Superior temporal gyrus (tissue), 1 donor: ENCODE results near the gene ADGRG3.

Experiments
- DNase-seq: peaks from one replicate; pipeline ENCODE4 v3.0.0-alpha.2; 2016; ENCODE audit errors: extremely low spot score

The ADGRG3 gene

DNA sequence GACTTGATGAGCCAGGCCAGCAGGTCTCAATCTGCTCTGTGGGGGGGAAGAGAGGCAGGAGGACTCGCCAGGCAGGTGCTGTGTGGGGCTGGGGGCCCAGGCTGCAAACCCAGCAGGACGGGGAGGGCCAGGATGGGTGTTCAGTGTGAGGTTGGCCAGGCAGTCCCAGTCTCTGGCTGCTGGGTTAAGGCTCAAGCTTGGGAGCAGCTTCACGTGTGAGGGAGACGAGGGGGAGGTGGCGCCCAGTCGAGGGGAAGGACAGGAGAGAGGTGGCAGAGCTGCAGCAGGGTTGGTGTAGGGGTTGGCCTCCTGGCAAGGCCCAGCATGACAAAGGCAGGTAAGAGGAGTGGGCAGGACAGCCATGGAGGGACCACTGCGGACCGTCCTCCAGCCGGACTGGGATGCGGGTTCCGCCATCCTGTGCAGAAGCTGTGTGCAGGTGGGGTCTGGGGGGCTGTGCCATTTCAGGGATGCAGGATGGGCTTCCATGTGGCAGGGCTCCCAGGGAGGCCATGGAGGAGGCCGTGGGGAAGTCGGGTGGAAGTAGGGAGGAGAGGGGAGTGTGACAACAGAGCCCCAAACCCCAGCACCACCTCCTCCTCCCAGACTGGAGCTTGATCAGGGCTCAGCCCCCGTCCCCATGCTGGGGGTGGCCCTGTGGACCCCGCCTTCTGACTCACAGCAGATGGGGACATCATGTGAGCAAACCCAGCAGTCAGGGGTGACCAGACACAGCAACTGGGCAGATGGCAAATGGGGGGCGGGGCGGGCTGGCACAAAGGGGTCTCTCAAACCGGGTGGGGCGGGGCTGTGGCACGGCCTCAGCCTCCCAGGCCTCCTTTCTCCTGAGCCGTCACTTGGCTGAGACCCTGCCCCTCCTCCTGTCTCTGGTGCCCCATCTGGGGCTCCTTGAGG, 36.9 kb upstream of the ADGRG3 start:
- no peak for DNase-seq

DNA sequence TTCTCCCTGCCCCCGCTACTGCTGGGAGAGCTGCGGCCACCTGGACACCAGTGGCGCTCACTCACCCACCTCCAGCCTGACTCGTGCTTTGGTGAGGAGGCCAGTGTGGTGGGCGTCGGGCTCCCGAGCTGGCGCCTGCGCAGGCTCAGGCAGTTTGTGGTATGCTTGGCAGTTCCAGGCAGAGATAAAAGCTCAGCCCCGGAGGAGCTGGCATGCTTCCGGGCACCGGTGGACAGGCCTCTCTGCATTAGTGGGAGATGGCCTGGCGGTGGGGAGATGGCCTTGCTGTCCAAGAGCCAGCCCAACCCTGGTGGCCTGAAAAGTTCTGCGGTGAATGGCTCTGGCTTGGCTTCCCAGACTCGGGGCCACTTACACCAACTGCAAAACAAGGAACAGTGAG, 35.5 kb upstream of the ADGRG3 start:
- DNase-seq, result peak; percentile 34

DNA sequence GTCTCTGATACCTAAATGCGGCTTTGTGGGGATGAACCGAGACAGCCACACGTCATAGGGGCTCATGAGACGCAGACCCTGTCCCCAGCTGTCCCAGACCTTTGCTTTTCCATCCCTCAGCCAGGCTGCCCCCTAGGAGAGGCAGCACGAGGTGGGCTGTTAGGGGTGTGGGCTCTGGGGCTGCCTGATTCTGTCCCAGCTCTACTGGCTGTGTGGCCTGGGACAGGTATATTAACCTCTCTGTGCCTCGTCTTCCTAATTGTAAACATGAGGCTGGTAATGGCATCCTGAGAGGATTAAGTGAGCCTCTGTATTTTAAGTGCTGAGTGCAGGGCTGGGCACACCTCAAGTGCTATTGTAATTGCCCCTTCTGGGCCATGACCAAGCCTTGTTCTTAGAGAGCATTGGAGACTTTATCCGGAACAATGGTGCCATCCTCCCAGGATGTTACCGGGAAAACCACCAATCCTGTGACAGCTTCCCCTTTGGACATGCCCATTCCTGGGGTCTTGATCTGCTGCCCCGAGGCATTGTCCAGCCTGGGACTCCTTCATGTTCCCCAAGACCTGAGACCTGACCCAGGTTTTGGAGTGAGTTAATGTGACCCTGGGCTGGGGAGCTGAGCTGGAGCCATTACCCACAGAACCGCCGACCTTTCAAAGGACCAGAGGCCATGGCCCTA, 34.6 kb upstream of the ADGRG3 start:
- DNase-seq, result no peak

DNA sequence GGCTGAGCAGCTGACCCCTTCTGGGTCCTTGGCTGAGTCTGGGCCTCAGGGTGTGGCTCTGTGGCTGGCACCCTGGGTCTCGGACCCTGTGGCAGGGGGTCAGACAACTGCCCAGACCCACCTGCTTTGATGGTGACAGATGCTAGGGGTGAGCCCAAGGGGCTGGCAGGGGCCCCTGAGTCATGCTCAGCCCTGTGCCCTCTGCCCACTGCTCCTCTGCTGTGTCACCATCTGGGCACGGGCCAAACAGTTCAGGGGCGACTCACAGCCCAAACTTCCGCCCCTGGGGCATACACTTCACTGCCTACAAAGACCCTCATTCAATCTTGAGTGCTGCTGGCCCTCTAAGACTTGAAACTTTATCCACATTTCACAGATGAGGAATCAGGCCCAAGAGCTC, 33.9 kb upstream of the ADGRG3 start:
- no peak for DNase-seq

DNA sequence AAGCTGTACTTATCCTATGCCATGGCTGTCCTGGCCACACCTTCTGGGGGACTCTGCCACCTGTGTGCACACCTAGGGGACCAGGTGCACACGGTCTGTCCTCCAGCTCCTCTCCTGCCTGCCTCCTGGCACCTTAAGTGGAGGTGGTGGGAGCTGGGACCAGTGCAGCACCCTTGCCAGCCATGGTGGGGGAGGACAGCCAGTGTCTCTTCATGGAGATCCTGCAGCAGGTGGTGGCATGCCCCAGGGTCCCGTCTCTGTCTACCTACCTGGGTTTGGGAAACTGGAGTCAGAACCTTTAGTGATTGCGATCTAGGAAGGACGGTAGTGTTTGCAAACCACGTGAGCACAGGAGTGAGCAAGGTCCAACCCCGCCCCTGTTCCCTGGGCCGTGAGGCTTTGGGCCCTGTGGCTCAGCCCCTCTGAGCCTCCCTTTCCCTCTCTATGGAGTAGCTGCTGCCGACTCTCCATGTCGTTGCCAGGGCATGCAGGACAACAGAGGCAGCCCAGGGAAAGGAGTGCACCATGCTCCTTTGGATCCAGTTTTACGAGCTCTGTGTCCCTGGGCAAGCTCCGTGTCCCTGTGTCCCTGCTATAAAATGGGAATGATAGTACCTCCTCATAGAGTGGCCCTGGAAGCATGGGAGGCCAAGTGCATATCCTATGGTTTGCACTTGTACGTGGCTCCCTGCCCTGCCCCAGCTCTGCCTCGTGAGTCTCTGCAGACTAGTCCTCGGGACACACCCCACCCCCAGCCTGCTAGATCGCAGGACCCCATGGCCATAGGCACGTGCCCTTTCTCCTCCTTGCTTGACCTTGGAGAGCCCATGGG, 32.6 kb upstream of the ADGRG3 start:
- DNase-seq, result no peak

DNA sequence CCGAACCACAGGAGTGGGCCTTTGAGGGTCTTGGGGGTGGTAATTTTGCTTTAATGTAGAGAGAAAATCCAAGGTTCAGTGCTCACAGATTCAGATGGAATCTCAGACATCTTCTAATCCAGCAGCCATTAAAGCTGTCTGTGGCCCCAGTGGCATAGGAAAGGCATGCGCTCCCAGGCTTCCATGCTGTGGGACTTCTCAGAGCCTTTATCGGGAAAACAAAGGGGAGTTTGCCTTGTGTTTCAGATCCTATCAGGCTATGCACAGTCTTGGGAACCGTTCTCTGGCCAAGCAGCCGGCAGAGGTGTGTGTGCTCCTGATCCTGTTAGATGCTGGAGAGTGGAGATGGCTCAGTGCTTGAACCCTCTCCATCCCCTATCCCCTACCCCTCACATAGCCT, 31.9 kb upstream of the ADGRG3 start:
- no peak for DNase-seq

DNA sequence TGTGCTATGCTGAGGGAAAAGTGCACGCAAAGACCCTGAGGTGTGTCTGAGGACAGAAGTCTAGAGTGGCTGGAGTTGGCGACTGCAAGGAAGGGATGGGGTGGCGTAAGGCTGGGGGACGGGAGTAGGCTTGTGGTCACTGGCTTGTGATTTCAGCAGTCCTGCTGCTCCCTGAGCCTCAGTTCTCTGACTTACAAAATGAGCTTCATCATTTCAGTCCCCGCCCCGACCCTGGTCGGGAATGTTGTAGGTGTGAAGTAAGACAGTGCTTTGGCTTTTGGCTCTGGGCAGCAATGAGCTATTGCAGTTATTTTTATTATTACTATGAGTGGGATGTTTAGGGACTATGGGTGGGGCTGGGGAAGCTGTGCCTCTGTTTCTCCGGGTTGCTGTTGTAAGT, 31.1 kb upstream of the ADGRG3 start:
- DNase-seq, result peak; percentile 24

DNA sequence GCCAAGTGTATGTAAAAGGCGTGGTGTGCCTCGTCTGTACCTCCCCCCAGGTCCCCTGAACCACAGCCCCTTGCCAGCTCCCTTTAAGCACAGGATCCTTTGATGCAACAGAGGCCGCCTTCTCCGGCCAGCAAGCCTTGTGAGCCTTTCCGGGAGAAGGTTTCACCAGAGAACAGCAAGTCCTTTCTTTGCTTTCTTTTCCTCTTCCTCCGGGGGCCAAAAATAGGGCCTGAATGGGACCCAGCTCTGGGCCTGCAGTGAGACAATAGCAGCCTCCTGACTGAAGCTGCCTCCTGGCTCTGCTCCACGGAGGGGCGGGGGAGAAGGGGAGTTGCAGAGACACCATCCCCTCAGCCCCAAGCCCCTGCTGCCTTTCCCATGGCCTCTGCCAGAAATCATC, 30.7 kb upstream of the ADGRG3 start:
- DNase-seq, result peak; percentile 71

DNA sequence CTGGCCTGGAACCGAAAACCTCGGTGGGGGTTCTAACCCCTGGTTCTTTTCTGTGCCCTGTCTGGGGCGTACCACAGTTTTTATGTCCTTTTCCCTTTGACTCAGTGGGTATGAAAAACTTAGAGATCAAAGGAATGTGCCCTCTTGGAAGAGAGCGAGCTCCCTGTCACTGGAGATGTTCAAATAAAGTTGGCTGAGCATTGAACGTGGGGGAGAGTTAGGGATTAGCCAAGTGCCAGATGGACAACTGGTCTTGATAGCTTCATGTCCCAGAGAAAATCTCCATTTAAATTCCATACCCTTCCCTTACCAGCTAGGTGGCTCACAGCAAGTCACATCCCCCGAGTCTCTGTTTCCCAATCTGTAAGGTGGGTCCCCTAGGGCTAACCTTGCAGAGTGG, 30.1 kb upstream of the ADGRG3 start:
- DNase-seq, result no peak

DNA sequence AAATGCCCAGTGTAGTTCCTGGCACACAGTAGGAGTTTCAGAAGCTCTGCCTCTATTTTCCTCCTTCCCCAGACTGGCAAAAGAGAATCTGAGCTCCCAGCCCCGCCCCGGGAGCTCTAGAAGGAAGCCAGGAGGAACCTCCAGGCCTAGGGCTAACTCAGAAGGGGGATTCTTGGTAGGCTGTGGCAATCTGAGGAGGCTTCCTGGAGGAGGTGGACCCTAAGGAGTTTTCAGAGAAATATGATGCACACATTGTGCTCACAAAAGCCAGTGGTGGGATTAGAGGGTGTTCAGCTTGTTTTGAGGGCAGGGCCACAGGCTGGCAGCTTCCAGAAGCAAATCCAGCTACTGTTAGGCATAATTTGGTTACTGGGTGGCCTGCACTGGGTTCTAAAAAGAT, 29.7 kb upstream of the ADGRG3 start:
- no peak for DNase-seq

DNA sequence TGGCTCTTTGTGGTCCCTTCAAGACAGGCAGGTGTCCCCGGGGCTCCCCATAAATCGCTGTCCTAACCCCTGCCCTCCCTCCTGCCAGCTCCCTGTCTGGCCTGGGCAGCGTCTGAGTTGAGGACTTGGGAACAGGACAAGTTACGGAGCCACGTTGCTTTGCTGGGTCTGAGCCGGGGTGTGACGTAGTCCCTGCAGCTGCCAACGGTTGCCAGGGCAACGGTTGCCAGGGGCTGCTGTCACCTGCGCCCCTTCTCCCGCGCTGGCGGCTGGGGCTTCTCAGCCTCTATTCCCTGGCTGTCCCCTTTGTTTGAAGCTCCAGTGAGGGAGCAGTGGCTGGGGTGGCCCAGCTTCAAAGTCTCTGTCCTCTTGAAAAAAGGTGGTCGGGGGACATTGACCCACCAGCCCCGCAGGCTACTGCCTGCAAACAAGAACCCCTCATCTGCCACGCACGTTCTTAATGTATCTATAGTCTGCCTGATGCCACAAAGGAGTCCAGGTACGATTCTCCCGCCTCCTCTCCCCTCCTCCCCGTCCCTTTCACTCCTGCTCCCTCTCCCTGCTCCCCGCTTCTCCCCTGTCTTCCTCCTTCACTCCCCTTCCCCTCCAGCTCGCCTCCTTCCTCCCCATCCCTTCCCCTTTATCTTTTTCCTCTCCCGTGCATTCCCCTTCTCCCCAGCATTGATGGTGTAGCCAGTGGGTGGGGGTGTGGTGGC, 28.8 kb upstream of the ADGRG3 start:
- peak; percentile 85 for DNase-seq

DNA sequence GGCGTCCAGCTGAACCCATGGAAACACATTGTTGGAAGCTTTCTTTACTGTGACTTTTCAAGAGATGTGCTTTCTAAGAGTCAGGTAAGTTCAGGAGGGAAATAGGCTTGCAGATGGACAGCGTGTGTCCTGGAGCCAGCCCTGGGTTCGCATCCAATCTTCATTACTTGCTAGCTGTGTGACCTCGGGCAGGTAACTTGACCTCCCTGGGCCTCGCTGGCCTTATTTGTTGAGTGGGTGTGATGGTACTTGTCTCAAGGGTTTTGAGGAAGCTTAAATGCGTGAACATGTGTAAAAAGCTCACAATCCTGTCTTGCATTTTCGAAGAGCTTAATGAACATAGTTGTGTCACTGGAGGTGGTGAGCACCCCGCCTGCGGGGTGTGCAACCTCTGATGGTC, 27.9 kb upstream of the ADGRG3 start:
- no peak for DNase-seq

DNA sequence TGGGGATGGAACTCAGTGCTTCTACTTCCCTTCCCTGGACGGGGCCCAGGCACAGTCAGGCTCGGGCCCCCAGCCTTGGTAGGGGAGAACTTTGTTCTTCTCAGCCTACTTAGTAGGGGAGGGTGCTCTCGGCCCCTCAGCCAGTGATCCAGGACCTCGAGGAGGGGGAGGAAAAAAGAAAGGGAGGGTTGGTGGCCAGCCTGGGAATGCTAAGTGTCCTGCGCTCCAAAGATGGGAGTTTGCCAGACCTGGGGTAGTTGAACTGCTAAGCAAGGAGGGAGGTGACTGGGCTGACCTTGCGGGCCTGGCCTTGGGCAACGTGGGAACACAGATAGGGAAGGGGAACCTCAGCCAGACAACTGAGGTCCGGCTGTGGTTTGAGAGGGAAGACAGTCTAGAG, 27.5 kb upstream of the ADGRG3 start:
- DNase-seq, result peak; percentile 36

DNA sequence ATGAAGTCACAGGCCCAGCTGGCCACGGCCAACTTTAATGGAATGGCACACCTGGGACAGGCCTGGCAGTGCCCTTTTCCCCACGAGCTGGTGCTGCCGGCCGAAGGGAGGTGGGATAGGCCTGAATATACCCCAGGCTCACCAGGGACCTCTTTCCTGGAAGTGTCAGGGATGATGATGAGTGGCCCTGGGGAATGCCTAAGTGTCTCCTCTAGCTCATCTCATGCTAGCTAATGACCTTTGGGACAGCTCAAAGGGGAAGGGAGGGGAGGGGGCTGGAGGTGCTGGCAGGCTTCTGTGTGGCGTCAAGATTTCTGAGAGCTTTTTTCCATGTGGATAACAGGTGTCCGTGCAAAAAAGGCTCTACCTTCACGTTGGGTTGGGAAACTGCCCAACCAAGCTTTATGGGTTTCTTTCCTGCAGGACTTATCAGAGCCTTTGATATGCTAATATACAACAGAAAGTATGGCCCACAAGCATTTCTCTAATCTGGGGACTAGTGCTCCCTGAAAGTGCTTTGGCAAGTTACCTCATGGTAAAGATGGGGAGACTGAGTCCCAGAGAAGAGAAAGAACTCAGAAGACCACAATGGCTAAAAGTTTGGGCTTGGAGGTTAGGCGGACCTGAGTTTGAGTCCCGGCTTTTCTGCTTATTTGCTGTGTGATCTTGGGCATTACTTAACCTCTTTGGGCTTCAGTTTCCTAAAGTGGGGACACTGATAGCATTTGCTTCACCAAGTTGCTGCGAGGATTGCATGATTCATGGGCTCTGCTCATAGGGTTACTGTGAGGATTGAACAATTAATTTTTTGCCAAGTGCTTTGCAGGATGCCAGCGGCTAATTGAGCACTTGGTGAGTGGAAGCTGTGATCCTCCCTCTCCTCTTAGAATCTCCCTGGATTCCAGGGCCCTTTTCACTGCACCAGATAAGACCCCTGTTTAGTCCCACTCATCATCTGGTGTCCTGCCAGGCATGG, 25.7 kb upstream of the ADGRG3 start:
- DNase-seq, result no peak

DNA sequence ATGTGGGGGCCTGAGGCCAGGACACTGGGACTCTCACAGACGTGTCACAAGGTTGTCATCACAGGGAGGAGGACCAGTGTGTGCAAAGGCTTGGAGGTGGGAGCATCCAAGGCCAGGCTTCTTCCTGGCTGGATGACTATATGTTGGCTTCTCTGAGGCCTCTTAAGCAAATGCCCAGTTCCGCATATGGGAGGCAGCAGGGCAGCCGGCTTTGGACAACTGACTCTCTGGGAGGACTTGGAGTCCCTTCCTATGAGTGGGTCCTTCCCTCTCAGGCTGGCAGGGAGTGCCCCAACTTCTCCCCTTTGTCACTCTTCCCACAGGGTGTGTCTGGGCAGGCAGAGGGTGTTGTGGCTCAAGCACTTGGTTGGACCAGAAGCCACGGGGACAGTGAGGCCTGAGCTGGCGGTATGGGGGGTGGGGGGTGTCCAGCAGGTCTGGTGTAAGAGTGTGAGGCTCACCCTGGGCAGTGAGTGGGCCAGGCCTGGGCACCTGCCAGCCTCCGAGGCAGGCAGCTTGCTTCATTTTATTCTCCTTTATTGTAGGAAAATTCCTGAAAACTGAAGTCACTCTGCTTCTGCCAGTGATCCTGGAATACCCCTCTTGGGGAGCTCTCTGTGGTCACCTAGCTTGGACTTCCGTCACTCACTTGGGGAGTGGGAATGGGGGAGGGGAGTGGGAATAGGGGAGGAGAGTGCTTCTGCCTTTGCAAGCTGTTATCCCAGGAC, 24.8 kb upstream of the ADGRG3 start:
- DNase-seq, result peak; percentile 17

DNA sequence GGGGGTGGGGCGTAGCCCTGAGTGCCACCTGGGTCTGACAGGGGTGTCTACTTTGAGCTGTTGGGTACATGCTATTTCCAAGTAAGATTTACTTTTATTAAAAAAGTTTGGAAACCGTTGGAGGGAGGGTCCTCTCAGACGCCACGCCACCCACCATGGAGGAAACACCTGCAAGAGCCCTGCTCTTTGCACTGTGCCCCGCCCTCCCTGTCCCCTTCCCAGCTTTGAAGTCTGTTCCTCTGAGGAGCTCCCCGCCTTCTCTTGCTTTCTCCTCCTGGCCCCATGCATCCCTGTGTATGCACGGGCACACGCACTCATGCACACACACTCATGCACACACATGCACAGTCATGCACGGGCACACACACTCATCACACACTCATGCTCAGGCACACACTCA, 24.2 kb upstream of the ADGRG3 start:
- no peak for DNase-seq

DNA sequence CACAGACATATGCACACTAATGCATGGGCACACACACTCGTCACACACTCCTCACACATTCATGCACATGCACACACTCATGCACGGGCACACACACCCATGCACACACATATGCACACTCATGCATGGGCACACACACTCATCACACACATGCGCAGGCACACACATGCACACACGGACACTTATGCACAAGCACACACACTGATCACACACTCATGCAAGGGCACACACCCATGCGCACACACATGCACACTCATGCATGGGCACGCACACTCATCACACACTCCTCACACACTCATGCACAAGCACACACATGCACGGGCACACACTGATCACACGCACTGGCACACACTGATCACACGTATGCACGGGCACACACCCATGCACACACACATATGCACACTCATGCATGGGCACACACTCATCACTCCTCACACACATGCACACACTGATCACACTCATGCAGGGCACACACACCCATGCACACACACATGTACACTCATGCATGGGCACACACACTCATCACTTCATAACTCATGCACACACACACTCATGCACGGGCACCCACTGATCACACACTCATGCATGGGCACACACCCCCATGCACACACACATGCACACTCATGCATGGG, 23.6 kb upstream of the ADGRG3 start:
- DNase-seq, result no peak

DNA sequence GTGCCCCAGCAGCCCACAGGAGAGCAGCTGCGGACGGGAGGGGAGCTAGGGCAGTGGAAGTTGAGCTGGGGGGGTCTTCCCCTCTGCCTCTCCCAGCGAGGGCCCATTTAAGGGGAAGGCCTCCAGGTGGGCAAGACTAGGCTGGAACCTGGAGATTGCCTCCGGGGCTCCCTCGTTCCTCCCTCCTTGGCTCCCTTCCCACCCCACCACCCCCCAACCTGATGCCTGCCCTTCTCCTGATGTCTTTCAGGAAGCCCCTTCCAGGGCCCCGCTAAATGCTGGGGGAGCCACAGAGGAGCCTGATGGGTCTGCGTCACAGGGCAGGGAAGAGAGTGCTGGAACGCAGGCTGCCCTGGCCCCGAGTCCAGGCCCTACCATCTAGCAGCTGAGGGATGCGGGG, 22.9 kb upstream of the ADGRG3 start:
- DNase-seq, result no peak

DNA sequence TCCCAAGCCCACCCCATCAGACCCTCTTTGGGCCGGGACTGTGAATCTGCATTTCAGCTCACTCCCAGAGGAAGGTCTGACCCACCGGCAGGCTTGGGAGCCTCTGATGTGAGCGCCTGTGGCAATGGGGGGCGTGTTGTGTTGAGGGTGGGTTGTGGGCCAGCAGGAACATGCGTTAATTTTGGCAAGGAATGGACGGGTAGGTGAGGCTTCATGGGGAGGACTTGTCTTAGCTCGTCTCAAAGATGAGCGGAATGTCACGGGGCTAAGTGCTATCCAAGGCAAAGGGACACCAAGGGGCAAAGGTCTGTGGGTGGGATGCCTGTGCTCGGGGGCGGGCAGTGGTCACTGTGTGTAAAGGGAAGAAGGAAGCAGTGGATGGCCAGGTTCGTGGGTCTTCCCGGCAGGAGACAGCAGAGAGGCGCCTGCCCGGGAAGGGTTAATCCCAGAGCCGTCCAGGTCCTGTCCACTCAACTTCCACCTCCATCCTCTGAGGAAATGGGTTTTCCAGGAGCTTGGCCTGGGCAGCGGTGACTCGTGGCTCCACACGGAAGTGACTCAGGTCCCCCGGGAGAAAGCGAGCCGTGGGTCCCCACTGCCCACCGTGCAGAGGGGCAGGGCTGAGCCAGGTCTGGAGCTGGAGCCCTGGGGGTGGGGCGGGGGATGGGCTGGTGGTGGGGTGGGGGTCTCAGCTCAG, 22.3 kb upstream of the ADGRG3 start:
- DNase-seq, result no peak
